Sigmoid colon (tissue), 4 donors: ENCODE data around the gene PCGF3.

Experiments
- EP300 ChIP-seq, 4 donors: sonication (generic); formaldehyde crosslinking; IDR thresholded peaks; one replicate each; pipeline ENCODE4 v1.6.1; 2017; ENCODE audit warnings: antibody characterized with exemption in 4 of 4
- POLR2A ChIP-seq, 2 donors: fragments of 450-650 bp; IDR thresholded peaks; one replicate each; pipeline ENCODE4 v1.6.1; 2016; ENCODE audit warnings: antibody characterized with exemption in 2 of 2, mild to moderate bottlenecking in 2 of 2, moderate library complexity in 2 of 2
- POLR2AphosphoS5 ChIP-seq, 4 donors: sonication (generic); formaldehyde crosslinking; IDR thresholded peaks; one replicate each; pipeline ENCODE4 v1.6.1; 2017; ENCODE audit warnings: antibody characterized with exemption in 4 of 4
- TF ChIP-seq, protein P1 (sequence below), 4 experiments: fragments of 450-650 bp in 3 of 4; fragments of 200-600 bp in 1 of 4; IDR thresholded peaks; one replicate each; pipeline ENCODE4 v1.5.1; 2016 to 2019; ENCODE audit warnings: antibody characterized with exemption in 4 of 4, mild to moderate bottlenecking in 3 of 4, moderate library complexity in 2 of 4

GRCh38 chr4:814312-814850 is 108.7 kb downstream of the PCGF3 start:
- TF ChIP-seq, protein P1, sequence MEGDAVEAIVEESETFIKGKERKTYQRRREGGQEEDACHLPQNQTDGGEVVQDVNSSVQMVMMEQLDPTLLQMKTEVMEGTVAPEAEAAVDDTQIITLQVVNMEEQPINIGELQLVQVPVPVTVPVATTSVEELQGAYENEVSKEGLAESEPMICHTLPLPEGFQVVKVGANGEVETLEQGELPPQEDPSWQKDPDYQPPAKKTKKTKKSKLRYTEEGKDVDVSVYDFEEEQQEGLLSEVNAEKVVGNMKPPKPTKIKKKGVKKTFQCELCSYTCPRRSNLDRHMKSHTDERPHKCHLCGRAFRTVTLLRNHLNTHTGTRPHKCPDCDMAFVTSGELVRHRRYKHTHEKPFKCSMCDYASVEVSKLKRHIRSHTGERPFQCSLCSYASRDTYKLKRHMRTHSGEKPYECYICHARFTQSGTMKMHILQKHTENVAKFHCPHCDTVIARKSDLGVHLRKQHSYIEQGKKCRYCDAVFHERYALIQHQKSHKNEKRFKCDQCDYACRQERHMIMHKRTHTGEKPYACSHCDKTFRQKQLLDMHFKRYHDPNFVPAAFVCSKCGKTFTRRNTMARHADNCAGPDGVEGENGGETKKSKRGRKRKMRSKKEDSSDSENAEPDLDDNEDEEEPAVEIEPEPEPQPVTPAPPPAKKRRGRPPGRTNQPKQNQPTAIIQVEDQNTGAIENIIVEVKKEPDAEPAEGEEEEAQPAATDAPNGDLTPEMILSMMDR (IDR thresholded peaks at IDR 0.05), result no peak
- TF ChIP-seq POLR2A (IDR thresholded peaks at IDR 0.05), result no peak
- TF ChIP-seq POLR2AphosphoS5 (IDR thresholded peaks at IDR 0.05), result no peak
- no peak for TF ChIP-seq EP300 (IDR thresholded peaks at IDR 0.05)
